NB4 (cell line): ENCODE measurements around the gene CDK17.

Experiments used
- CTCF ChIP-seq: IDR thresholded peaks from one replicate; pipeline ENCODE4 v1.5.1; 2012; ENCODE audit warnings: low read depth, low read length
- MAX ChIP-seq: IDR thresholded peaks from 2 replicates; pipeline ENCODE4 v1.6.1; 2011; ENCODE audit warnings: low read depth, low read length
- MYC ChIP-seq: IDR thresholded peaks from 2 replicates; pipeline ENCODE4 v1.6.1; 2011; ENCODE audit warnings: low read depth, low read length
- POLR2A ChIP-seq: IDR thresholded peaks from 2 replicates; pipeline ENCODE4 v1.6.1; 2011; ENCODE audit warnings: mild to moderate bottlenecking; ENCODE audit not compliant: insufficient read length; ENCODE audit errors: extremely low read depth

GRCh38 chr12:96371790-96372699, 28.2 kb downstream of the CDK17 start:
- TF ChIP-seq CTCF (no peak), MYC (no peak), MAX (no peak), POLR2A (no peak)
